Gastrocnemius medialis (tissue), 4 donors: ENCODE results near the gene AP3S2.

Experiments used
- POLR2A ChIP-seq, 2 donors: fragments of 450-650 bp; IDR thresholded peaks; one replicate each; pipeline ENCODE4 v1.6.1; 2017; ENCODE audit warnings: antibody characterized with exemption in 2 of 2, mild to moderate bottlenecking in 2 of 2, moderate library complexity in 2 of 2
- TF ChIP-seq, protein P1 (sequence below), 5 experiments: fragments of 450-650 bp in 3 of 5; fragments of 200-600 bp in 2 of 5; sonication (generic) in 2 of 5; IDR thresholded peaks in 4 of 5; conservative IDR thresholded peaks in 1 of 5; 1 replicate in 4 of 5; 2 replicates in 1 of 5; pipeline ENCODE4 v1.5.1; 2016 to 2019; ENCODE audit warnings: antibody characterized with exemption in 5 of 5, mild to moderate bottlenecking in 3 of 5, moderate library complexity in 3 of 5

DNA sequence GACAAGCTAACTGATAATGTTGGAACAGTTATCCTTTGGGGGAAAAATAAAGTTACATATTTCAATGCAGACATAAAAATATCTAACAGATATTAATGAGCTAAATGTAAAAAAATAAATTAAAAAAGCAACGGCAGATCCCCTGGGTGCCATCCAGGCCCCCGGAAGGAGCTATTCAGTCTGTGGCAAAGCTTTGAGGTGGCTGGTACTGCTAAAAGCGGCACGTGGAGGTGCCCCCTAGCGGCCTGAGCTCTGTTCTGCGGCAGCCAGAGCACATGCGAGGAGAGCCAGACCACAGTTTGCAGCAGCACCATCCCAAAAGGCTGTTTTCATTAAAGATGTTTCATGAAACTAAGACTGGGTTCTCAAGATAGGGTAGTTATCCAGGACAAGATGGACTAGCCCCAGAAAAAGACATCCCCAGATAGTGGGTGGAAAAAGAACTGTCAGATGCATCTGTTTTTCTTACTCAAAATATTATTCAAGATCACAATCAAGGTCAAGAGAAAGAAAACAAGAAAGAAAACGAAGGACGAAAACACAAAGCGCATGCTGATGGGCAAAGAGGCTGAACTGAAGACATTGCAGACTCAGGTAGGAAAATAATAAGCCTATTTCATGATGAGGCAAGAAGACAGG, 18.7 kb downstream of the AP3S2 start:
- TF ChIP-seq, protein P1, sequence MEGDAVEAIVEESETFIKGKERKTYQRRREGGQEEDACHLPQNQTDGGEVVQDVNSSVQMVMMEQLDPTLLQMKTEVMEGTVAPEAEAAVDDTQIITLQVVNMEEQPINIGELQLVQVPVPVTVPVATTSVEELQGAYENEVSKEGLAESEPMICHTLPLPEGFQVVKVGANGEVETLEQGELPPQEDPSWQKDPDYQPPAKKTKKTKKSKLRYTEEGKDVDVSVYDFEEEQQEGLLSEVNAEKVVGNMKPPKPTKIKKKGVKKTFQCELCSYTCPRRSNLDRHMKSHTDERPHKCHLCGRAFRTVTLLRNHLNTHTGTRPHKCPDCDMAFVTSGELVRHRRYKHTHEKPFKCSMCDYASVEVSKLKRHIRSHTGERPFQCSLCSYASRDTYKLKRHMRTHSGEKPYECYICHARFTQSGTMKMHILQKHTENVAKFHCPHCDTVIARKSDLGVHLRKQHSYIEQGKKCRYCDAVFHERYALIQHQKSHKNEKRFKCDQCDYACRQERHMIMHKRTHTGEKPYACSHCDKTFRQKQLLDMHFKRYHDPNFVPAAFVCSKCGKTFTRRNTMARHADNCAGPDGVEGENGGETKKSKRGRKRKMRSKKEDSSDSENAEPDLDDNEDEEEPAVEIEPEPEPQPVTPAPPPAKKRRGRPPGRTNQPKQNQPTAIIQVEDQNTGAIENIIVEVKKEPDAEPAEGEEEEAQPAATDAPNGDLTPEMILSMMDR (IDR thresholded peaks at IDR 0.05 in 4 of 5, conservative IDR thresholded peaks at IDR 0.05 in 1 of 5): peak; percentile 85 to 93 (median 88)
- no peak for TF ChIP-seq POLR2A (IDR thresholded peaks at IDR 0.05)
